Pons (tissue), 1 donor: ENCODE results near the gene DGCR6L.
A peak's percentile ranks its signal among the peaks of the same experiment; 100 is the strongest.
"Not testable (repeated sequence)": the region's sequence is repeated elsewhere in the genome, so short reads cannot be mapped to it uniquely, and the experiment has no call there.

Experiments used
- DNase-seq: peaks from one replicate; pipeline ENCODE4 v3.0.0-alpha.2; 2016; ENCODE audit warnings: low spot score

Gene DGCR6L

GRCh38 chr22:20319745-20320658 lies at the start of gene DGCR6L:
Gene DGCR6L (minus strand): TSS chr22:20320060. CDS start chr22:20319988, 72 bp downstream.
- DNase-seq, result peak; percentile 82

- not testable (repeated sequence) for DNase-seq
Observed at GRCh38 chr22:20368875-20369274, 49.0 kb upstream of the DGCR6L start.

- DNase-seq, result not testable (repeated sequence)
Observed at GRCh38 chr22:20366841-20367240, 47.0 kb upstream of the DGCR6L start.

GRCh38 chr22:20364335-20365260 lies 44.7 kb upstream of the DGCR6L start:
- DNase-seq, result not testable (repeated sequence)

GRCh38 chr22:20362403-20362802 lies 42.5 kb upstream of the DGCR6L start:
- DNase-seq, result not testable (repeated sequence)

- DNase-seq, result not testable (repeated sequence)
Observed at GRCh38 chr22:20361752-20362229, 41.9 kb upstream of the DGCR6L start.

- DNase-seq, result not testable (repeated sequence)
Observed at GRCh38 chr22:20360866-20361751, 41.2 kb upstream of the DGCR6L start.

- DNase-seq, result not testable (repeated sequence)
Observed at GRCh38 chr22:20360261-20360660, 40.4 kb upstream of the DGCR6L start.

- DNase-seq, result not testable (repeated sequence)
Observed at GRCh38 chr22:20358503-20359239, 38.8 kb upstream of the DGCR6L start.

- not testable (repeated sequence) for DNase-seq
Observed at GRCh38 chr22:20357967-20358366, 38.1 kb upstream of the DGCR6L start.

GRCh38 chr22:20356906-20357305 lies 37.0 kb upstream of the DGCR6L start:
- DNase-seq, result not testable (repeated sequence)

GRCh38 chr22:20355939-20356636 lies 36.2 kb upstream of the DGCR6L start:
- not testable (repeated sequence) for DNase-seq

GRCh38 chr22:20354238-20354975 lies 34.5 kb upstream of the DGCR6L start:
- no peak for DNase-seq

GRCh38 chr22:20352536-20352935 lies 32.7 kb upstream of the DGCR6L start:
- DNase-seq, result not testable (repeated sequence)

GRCh38 chr22:20346553-20346952 lies 26.7 kb upstream of the DGCR6L start:
- DNase-seq, result not testable (repeated sequence)

GRCh38 chr22:20338291-20338690 lies 18.4 kb upstream of the DGCR6L start:
- not testable (repeated sequence) for DNase-seq

GRCh38 chr22:20337807-20338206 lies 17.9 kb upstream of the DGCR6L start:
- not testable (repeated sequence) for DNase-seq

GRCh38 chr22:20336561-20336960 lies 16.7 kb upstream of the DGCR6L start:
- not testable (repeated sequence) for DNase-seq

GRCh38 chr22:20328569-20328930 lies 8.7 kb upstream of the DGCR6L start:
- DNase-seq, result not testable (repeated sequence)
